T-cell (primary cell): ENCODE measurements around the gene RNASE8. TPM values are rescaled to one million over a fixed set of nuclear protein-coding genes. Genes with fewer than 3 reads are reported as not detected.

ENCODE experiments used
- ATAC-seq, 4 experiments: fragments of 200-7000 bp in 3 of 4; fragments of 150-1000 bp in 1 of 4; cut with Tn5 transposase; replicated peaks in 1 of 4; 1 replicate in 3 of 4; 2 replicates in 1 of 4; pipeline ENCODE4 v1.10.0; 2021; ENCODE audit warnings: moderate library complexity in 3 of 4, mild to moderate bottlenecking in 2 of 4, moderate number of reproducible peaks in 1 of 4
- CTCF ChIA-PET, 2 donors: fragments of 300-600 bp; sonication (Branson Sonifier 250); formaldehyde crosslinking; loops; one replicate each; lab custom pipeline; 2022; ENCODE audit warnings: antibody characterized with exemption in 2 of 2; lab: Charles Lee
- POLR2A ChIA-PET, 2 donors: fragments of 300-600 bp; sonication (Branson Sonifier 250); formaldehyde crosslinking; loops; one replicate each; lab custom pipeline; 2022; ENCODE audit warnings: antibody characterized with exemption in 2 of 2; lab: Charles Lee
- DNase-seq, 35 experiments: peaks; one replicate each; pipeline versions ENCODE4 v3.0.0 to v3.0.0-alpha.2; 2013 to 2023
- H3K27ac ChIP-seq: one replicate; pipeline ENCODE4 v1.5.1; 2013; ENCODE audit warnings: low read length
- H3K27me3 ChIP-seq, 2 experiments: replicated peaks in 1 of 2; 1 replicate in 1 of 2; 2 replicates in 1 of 2; pipeline versions ENCODE4 v1.6.1 to v1.7.0; 2013; ENCODE audit warnings: low read length in 1 of 2, mixed read lengths in 1 of 2; ENCODE audit not compliant: control insufficient read depth in 2 of 2, insufficient read depth in 2 of 2; ENCODE audit errors: extremely low read depth in 1 of 2
- H3K36me3 ChIP-seq, 2 donors: 1 replicate in 1 of 2; 2 replicates in 1 of 2; pipeline versions ENCODE4 v1.6.1 to v1.7.0; 2013; ENCODE audit warnings: low read length in 1 of 2; ENCODE audit not compliant: control insufficient read depth in 2 of 2, insufficient read depth in 1 of 2; ENCODE audit errors: extremely low read depth in 1 of 2
- H3K4me1 ChIP-seq, 2 experiments: 1 replicate in 1 of 2; 2 replicates in 1 of 2; pipeline versions ENCODE4 v1.6.1 to v1.7.0; 2013; ENCODE audit warnings: low read length in 2 of 2, mixed read lengths in 1 of 2; ENCODE audit not compliant: insufficient read depth in 2 of 2, control insufficient read depth in 1 of 2; ENCODE audit errors: extremely low read depth in 1 of 2
- H3K4me3 ChIP-seq, 2 donors: 1 replicate in 1 of 2; 2 replicates in 1 of 2; pipeline versions ENCODE4 v1.5.1 to v1.7.0; 2013; ENCODE audit warnings: mild to moderate bottlenecking in 2 of 2, low read length in 1 of 2, moderate library complexity in 1 of 2; ENCODE audit not compliant: control insufficient read depth in 1 of 2; ENCODE audit errors: extremely low read depth in 1 of 2
- H3K9me3 ChIP-seq: 2 replicates; pipeline ENCODE4 v1.7.0; 2013
- H3K27ac Mint-ChIP-seq, 2 donors: one replicate each; pipeline ENCODE4 v1.8.0; 2020 to 2021; ENCODE audit warnings: mild to moderate bottlenecking in 2 of 2, mixed read lengths in 2 of 2
- H3K27me3 Mint-ChIP-seq, 2 donors: one replicate each; pipeline ENCODE4 v1.8.0; 2021 to 2022; ENCODE audit warnings: mixed read lengths in 2 of 2
- H3K36me3 Mint-ChIP-seq: one replicate; pipeline ENCODE4 v1.8.0; 2021; ENCODE audit warnings: mixed read lengths
- H3K4me1 Mint-ChIP-seq, 3 donors: one replicate each; pipeline ENCODE4 v1.8.0; 2020 to 2022; ENCODE audit warnings: mixed read lengths in 3 of 3, mild to moderate bottlenecking in 1 of 3
- H3K4me3 Mint-ChIP-seq, 3 donors: one replicate each; pipeline ENCODE4 v1.8.0; 2020 to 2022; ENCODE audit warnings: mild to moderate bottlenecking in 3 of 3, mixed read lengths in 3 of 3, moderate library complexity in 3 of 3
- H3K9me3 Mint-ChIP-seq, 3 donors: one replicate each; pipeline ENCODE4 v1.8.0; 2020 to 2022; ENCODE audit warnings: mixed read lengths in 3 of 3
- WGBS: methylation state at CpG from one replicate; pipeline ENCODE4 v1.1.5; 2013; ENCODE audit warnings: missing lambda C conversion rate; ENCODE audit not compliant: insufficient coverage; 5-methylcytosine and 5-hydroxymethylcytosine counted together
- total RNA-seq, 35 experiments: library from RNA in 6 of 35; stranded (reverse) in 6 of 35; fragments of 120-200 nt in 1 of 35; gene quantifications; one replicate each; pipeline versions ENCODE4 v1.2.1 to v1.2.4 and lab custom pipeline; 2013 to 2026

RNASE8 gene
- total RNA-seq, 5 donors from 2014 or later (not counting 1 experiment from before 2014, with no cell fraction given), result not detected

- H3K36me3 Mint-ChIP-seq, result peaks cover 35% of the 10 kb centered on the region
- H3K4me1 Mint-ChIP-seq, result peaks cover 18 to 25% (median 18%) of the 10 kb centered on the region in 3 donors
- peaks cover 0 to 2% of the 10 kb centered on the region in 2 donors for H3K27me3 Mint-ChIP-seq
These were observed 36.6 kb upstream of the RNASE8 start for GRCh38 chr14:21020977-21021545.

GRCh38 chr14:21022686-21023085 is 34.9 kb upstream of the RNASE8 start:
- Histone ChIP-seq H3K4me1 (peaks cover 4 to 29% of the 10 kb centered on the region in 2 experiments), H3K36me3 (peaks cover 5 to 6% of the 10 kb centered on the region in 2 donors), H3K4me3 (no peak overlapping the region), H3K27me3 (peaks cover 3 to 12% of the 10 kb centered on the region in 2 experiments), H3K9me3 (no peaks in the 10 kb centered on the region), H3K27ac (no peak overlapping the region)
- WGBS, result 96% methylated on average over 4 of the region's 5 CpGs
- H3K4me1 Mint-ChIP-seq, result peaks cover 18 to 25% (median 18%) of the 10 kb centered on the region in 3 donors
- H3K36me3 Mint-ChIP-seq, result peaks cover 24% of the 10 kb centered on the region
- no peak overlapping the region for H3K27ac Mint-ChIP-seq
- no peak for DNase-seq
- H3K27me3 Mint-ChIP-seq, result peaks cover 0 to 2% of the 10 kb centered on the region in 2 donors
- H3K9me3 Mint-ChIP-seq, result no peaks in the 10 kb centered on the region
- H3K4me3 Mint-ChIP-seq, result peak overlapping the region; percentile 5 to 91 (median 89)
- CTCF ChIA-PET, result interaction anchor here in 1 of 2 donors (0.7 kb wide), 1 partner anchor 8 kb away, joined by 3 read pairs; no protein-coding TSS in a partner anchor
- no peak for ATAC-seq
- POLR2A ChIA-PET, result no interaction called here

More at GRCh38 chr14:21020977-21021545, 36.6 kb upstream of the RNASE8 start:
- Mint-ChIP-seq H3K9me3 (no peaks in the 10 kb centered on the region), H3K4me3 (no peak overlapping the region), H3K27ac (no peak overlapping the region)
- Histone ChIP-seq H3K27ac (no peak overlapping the region), H3K36me3 (peaks cover 5 to 12% of the 10 kb centered on the region in 2 donors), H3K9me3 (no peaks in the 10 kb centered on the region), H3K27me3 (peaks cover 3 to 12% of the 10 kb centered on the region in 2 experiments), H3K4me3 (no peak overlapping the region), H3K4me1 (peaks cover 4 to 29% of the 10 kb centered on the region in 2 experiments)
- ChIA-PET CTCF (no interaction called here), POLR2A (no interaction called here)
- ATAC-seq (no peak), DNase-seq (no peak)
- 95% methylated on average over 4 of the region's 5 CpGs for WGBS

GRCh38 chr14:21023174-21023573 is 34.4 kb upstream of the RNASE8 start:
- no peak overlapping the region for H3K27ac ChIP-seq
- H3K4me3 ChIP-seq, result no peak overlapping the region
- peaks cover 3 to 12% of the 10 kb centered on the region in 2 experiments for H3K27me3 ChIP-seq
- Mint-ChIP-seq H3K27ac (no peak overlapping the region), H3K36me3 (peaks cover 19% of the 10 kb centered on the region), H3K4me3 (peak overlapping the region; percentile 17 to 91 (median 89)), H3K27me3 (peaks cover 0 to 2% of the 10 kb centered on the region in 2 donors), H3K4me1 (peaks cover 18 to 25% (median 18%) of the 10 kb centered on the region in 3 donors), H3K9me3 (no peaks in the 10 kb centered on the region)
- no peak for ATAC-seq
- ChIA-PET CTCF (interaction anchor here (0.7 to 1.0 kb wide), 3 partner anchors 8 to 81 kb away, joined by 3 to 4 read pairs (median 3); no protein-coding TSS in a partner anchor), POLR2A (no interaction called here)
- peaks cover 1 to 6% of the 10 kb centered on the region in 2 donors for H3K36me3 ChIP-seq
- DNase-seq, result no peak
- peaks cover 4 to 29% of the 10 kb centered on the region in 2 experiments for H3K4me1 ChIP-seq
- H3K9me3 ChIP-seq, result no peaks in the 10 kb centered on the region
- WGBS, result 88% methylated on average over 4 of the region's 7 CpGs

- peaks cover 18 to 25% (median 18%) of the 10 kb centered on the region in 3 donors for H3K4me1 Mint-ChIP-seq
- no peaks in the 10 kb centered on the region for H3K9me3 ChIP-seq
- ATAC-seq (peak in 3 of 4 experiments; percentile 11 to 26 (median 18)), DNase-seq (peak in 8 of 35 experiments; percentile 4 to 36 (median 18))
- 43% methylated on average over 3 of the region's 17 CpGs for WGBS
- H3K36me3 ChIP-seq, result peaks cover 0 to 6% of the 10 kb centered on the region in 2 donors
- POLR2A ChIA-PET, result no interaction called here
- H3K27ac ChIP-seq, result no peak overlapping the region
- H3K27me3 ChIP-seq, result peaks cover 3 to 12% of the 10 kb centered on the region in 2 experiments
- peaks cover 18% of the 10 kb centered on the region for H3K36me3 Mint-ChIP-seq
- peaks cover 4 to 29% of the 10 kb centered on the region in 2 experiments for H3K4me1 ChIP-seq
- H3K4me3 ChIP-seq, result peak overlapping the region; percentile 61 to 77
- peaks cover 0 to 2% of the 10 kb centered on the region in 2 donors for H3K27me3 Mint-ChIP-seq
- peak overlapping the region; percentile 48 to 86 for H3K27ac Mint-ChIP-seq
- no peaks in the 10 kb centered on the region for H3K9me3 Mint-ChIP-seq
- CTCF ChIA-PET, result interaction anchor here (0.5 to 1.0 kb wide), 3 partner anchors 9 to 85 kb away, joined by 3 to 4 read pairs (median 3); no protein-coding TSS in a partner anchor
- peak overlapping the region; percentile 87 to 91 (median 89) for H3K4me3 Mint-ChIP-seq
These were observed 33.6 kb upstream of the RNASE8 start for GRCh38 chr14:21023817-21024584.

- Histone ChIP-seq H3K27ac (peak within 1 kb of the TSS; percentile 35), H3K36me3 (peaks cover 0 to under 1% of the 10 kb centered on the region in 2 donors), H3K4me1 (peaks cover 4 to 29% of the 10 kb centered on the region in 2 experiments), H3K9me3 (no peaks in the 10 kb centered on the region), H3K27me3 (peaks cover 3 to 12% of the 10 kb centered on the region in 2 experiments), H3K4me3 (peak within 1 kb of the TSS; percentile 61 to 77)
- DNase-seq, result peak; percentile 54 to 84 (median 73)
- 1% methylated on average over 38 of the region's 72 CpGs for WGBS
- H3K36me3 Mint-ChIP-seq, result peaks cover 11% of the 10 kb centered on the region
- peak; percentile 91 to 94 (median 93) for ATAC-seq
- ChIA-PET POLR2A (interaction anchor here in 1 of 2 donors (0.6 kb wide), 1 partner anchor 21 kb away, joined by 4 read pairs; no protein-coding TSS in a partner anchor), CTCF (interaction anchor here in 1 of 2 donors (0.5 kb wide), 1 partner anchor 84 kb away, joined by 3 read pairs; no protein-coding TSS in a partner anchor)
- no peaks in the 10 kb centered on the region for H3K9me3 Mint-ChIP-seq
- peak within 1 kb of the TSS; percentile 48 to 86 for H3K27ac Mint-ChIP-seq
- H3K4me3 Mint-ChIP-seq, result peak within 1 kb of the TSS; percentile 87 to 91 (median 89)
- H3K27me3 Mint-ChIP-seq, result peaks cover 0 to 2% of the 10 kb centered on the region in 2 donors
- peaks cover 18 to 25% (median 18%) of the 10 kb centered on the region in 3 donors for H3K4me1 Mint-ChIP-seq
These were observed 32.8 kb upstream of the RNASE8 start, which contains the start of gene NDRG2 for GRCh38 chr14:21024585-21025370. TSS of gene NDRG2 (minus strand) at chr14:21025061. CDS start at chr14:21023315, 1,746 bp downstream.
